HFF-Myc (cell line): Measurements from ENCODE around the gene FOXJ1.
"Not testable (repeated sequence)": the region's sequence is repeated elsewhere in the genome, so short reads cannot be mapped to it uniquely, and the experiment has no call there.

Experiments
- DNase-seq: peaks from one replicate; pipeline ENCODE4 v3.0.0-alpha.2; 2011; ENCODE audit warnings: low read depth; ENCODE audit errors: extremely low read depth
- H3K4me3 ChIP-seq: replicated peaks from 2 replicates; pipeline ENCODE4 v1.5.1; 2011; ENCODE audit warnings: low read depth, mild to moderate bottlenecking, control low read depth, low read length
- TF ChIP-seq, protein P1 (sequence below): IDR thresholded peaks from 2 replicates; pipeline ENCODE4 v1.5.1; 2012; ENCODE audit warnings: mild to moderate bottlenecking, low read depth, low read length, control low read depth; ENCODE audit errors: missing control alignments

The FOXJ1 gene, protein sequence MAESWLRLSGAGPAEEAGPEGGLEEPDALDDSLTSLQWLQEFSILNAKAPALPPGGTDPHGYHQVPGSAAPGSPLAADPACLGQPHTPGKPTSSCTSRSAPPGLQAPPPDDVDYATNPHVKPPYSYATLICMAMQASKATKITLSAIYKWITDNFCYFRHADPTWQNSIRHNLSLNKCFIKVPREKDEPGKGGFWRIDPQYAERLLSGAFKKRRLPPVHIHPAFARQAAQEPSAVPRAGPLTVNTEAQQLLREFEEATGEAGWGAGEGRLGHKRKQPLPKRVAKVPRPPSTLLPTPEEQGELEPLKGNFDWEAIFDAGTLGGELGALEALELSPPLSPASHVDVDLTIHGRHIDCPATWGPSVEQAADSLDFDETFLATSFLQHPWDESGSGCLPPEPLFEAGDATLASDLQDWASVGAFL

DNA sequence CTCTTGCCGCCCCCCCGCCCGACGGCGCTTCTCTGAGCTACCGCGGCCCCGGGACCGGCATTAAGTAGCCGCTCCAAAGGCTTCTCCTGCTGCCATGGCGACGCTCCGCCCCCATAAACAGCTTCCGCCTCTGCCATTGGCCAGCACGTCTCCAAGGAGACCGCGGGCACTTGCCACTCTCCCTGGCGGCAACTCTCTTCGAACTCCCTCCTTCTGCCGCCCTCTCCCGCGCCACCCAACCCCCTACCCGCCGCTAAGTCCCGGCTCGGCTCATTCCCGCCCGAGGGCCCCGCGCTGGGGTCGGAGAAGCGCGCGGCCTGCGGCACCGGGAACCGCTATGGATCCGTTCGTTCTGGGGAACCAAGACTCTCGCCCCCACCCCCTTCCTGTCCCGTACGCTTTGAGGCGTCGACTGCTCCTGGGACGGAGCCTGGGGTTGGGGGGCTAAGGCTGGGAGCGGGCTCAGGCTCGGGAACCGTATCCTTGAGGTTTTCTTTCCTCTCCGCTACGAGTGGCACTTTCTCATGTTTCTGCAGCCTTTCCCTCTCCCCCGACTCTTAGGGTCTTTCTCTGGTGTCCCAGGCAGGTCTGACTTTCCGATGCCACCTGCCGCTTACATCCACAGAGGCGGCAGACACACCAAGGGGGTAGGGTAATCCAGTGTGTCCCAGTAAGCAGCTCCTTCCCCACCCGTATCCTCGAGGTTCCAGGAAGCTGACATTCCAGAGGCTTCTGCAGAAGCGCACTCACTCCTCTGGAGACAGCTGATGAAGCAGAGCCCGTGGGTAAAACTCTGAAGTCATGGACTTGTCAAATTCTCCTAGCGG is at the start of gene FOXJ1:
Gene FOXJ1 (minus strand): TSS at position 34 of the 827 bp plus-strand sequence. CDS start 850 bp downstream, outside the sequence.
- TF ChIP-seq, protein P1, sequence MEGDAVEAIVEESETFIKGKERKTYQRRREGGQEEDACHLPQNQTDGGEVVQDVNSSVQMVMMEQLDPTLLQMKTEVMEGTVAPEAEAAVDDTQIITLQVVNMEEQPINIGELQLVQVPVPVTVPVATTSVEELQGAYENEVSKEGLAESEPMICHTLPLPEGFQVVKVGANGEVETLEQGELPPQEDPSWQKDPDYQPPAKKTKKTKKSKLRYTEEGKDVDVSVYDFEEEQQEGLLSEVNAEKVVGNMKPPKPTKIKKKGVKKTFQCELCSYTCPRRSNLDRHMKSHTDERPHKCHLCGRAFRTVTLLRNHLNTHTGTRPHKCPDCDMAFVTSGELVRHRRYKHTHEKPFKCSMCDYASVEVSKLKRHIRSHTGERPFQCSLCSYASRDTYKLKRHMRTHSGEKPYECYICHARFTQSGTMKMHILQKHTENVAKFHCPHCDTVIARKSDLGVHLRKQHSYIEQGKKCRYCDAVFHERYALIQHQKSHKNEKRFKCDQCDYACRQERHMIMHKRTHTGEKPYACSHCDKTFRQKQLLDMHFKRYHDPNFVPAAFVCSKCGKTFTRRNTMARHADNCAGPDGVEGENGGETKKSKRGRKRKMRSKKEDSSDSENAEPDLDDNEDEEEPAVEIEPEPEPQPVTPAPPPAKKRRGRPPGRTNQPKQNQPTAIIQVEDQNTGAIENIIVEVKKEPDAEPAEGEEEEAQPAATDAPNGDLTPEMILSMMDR, result no peak

DNA sequence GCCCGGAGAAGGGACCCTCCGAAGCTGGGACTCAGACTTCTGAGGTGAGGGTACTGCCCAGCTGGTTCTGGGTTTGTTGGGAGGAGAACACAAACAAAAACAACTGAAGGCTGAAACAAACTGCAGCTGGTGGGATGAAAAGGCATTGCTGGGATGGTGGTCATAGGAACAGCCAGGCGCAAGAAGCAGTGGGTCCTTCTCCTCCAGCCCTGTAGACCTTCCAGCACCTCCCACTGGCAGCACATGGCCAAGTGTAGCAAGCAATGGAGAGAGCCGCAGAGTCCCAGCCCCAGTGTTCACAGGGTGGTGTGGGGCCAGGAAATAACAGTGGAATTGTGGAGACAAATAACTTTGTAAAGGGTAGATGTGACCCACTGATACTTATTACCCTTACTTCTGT is 48.7 kb upstream of the FOXJ1 start:
- DNase-seq, result no peak
- H3K4me3 ChIP-seq, result no peak overlapping the region
- TF ChIP-seq, protein P1, result no peak

More for the DNA sequence above, at the start of gene FOXJ1:
- peak; percentile 40 for DNase-seq
- H3K4me3 ChIP-seq, result peak within 1 kb of the TSS; percentile 42

DNA sequence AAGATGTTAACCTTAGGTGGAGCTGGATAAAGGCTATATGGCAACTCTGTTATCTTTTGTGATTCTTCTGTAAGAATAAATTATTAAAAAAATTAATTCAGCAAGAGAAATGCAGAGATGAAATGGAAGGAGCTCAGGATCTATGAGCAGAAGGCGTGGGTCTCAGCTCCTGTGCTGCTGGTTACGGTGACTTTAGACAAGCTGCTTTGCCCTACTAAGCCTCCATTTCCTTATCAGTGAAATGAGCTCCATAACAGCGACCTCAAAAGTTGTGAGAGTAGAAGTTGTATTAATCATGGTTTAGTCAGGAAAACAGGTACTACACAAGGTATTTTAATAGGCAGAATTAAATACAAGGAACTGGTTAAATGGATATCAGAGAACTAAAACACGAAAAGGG is 48.2 kb upstream of the FOXJ1 start:
- TF ChIP-seq, protein P1, result no peak
- DNase-seq, result no peak
- no peak overlapping the region for H3K4me3 ChIP-seq

DNA sequence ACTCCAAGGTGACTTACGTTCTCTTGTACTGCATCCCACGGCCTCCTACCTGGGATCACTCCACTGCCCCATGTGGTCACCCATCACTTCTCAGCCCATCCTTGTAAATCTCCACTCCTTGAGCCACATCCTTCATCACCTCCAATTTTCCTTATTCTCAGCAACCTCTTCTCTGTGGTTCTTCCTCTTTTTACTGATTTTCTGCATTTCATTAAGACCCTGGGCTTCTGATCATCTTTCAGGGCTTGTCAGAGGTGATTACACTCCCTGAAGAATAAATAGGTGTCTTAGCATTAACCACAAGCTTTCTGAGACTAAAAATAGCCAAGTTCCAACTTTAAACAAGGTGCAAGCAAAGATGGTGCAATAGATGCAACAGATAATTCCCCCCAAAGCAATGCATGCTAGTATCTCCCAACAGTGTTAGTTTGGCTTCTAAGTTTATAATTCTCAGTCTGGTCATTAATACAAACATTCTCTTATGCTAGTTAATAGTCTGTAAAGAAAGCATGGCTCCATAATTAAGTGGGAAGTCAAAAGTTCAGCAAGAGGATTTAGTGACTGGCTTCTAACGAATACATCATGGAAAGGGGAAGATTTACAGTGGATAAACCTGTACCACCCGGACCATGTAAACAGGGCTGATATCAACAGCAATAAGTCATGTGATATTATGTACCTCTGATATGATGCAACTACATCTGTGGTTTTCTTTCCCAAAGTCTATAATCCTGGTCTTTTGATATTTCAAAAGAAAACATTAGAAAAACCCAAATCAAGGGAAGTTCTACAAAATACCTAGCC is 47.4 kb upstream of the FOXJ1 start:
- TF ChIP-seq, protein P1, result no peak
- DNase-seq, result no peak
- no peak overlapping the region for H3K4me3 ChIP-seq

DNA sequence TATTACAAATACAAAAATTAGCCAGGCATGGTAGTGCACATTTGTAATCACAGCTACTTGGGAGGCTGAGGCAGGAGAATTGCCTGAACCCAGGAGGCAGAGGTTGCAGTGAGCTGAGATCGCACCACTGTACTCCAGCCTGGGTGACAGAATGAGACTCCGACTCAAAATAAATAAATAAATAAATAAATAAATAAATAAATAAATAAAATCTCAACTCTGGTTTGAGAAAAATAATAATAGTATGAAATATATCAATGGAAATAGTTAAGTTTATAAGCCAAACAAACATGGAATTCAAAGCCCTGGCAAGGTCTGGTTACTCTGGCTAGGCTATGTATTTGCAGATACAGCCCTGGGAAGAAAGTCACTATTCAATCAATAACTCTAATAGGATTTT is 45.7 kb upstream of the FOXJ1 start:
- H3K4me3 ChIP-seq, DNase-seq: not testable (repeated sequence)

DNA sequence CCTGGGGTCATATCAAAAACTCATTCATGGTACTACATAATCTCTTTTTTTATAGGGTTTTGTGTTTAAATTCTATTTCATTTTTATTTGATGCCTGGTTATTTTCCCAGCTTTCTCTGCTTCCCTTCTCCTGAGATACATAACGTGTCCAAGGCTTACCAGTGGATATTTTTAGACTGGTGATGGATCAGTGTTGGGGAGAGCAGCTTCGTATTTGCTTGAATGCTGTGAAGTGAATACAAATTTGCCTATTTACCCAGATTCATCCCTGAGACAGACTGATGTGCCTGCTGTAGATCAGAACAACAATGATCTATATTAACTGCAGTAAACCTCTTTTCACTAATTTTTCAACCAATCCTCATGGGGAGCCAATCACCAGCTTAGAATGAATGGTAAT is 43.2 kb upstream of the FOXJ1 start:
- TF ChIP-seq, protein P1, result no peak
- DNase-seq, result no peak
- no peak overlapping the region for H3K4me3 ChIP-seq
